SK-N-SH (cell line): ENCODE results near the gene SNX21.

Experiments
- NFIC ChIP-seq: IDR thresholded peaks from 2 replicates; pipeline ENCODE4 v1.4.0; 2012; ENCODE audit warnings: borderline replicate concordance
- POLR2AphosphoS5 ChIP-seq: IDR thresholded peaks from 2 replicates; pipeline ENCODE4 v1.6.1; 2012; ENCODE audit warnings: low read depth, low read length
- RFX5 ChIP-seq: IDR thresholded peaks from 2 replicates; pipeline ENCODE4 v1.6.1; 2012; ENCODE audit warnings: mild to moderate bottlenecking, improper control_type of control experiment, low read length
- TEAD4 ChIP-seq: IDR thresholded peaks from 2 replicates; pipeline ENCODE4 v1.4.0; 2012; ENCODE audit warnings: mild to moderate bottlenecking, borderline replicate concordance; ENCODE audit not compliant: insufficient read depth
- YY1 ChIP-seq: IDR thresholded peaks from 2 replicates; pipeline ENCODE4 v1.4.0; 2012; ENCODE audit warnings: low read depth, mild to moderate bottlenecking
- TF ChIP-seq, protein P1 (sequence below): fragments of 200-600 bp; sonication (generic); IDR thresholded peaks from 2 replicates; pipeline ENCODE4 v1.6.1; 2017; ENCODE audit warnings: antibody characterized with exemption, mild to moderate bottlenecking, moderate library complexity

DNA sequence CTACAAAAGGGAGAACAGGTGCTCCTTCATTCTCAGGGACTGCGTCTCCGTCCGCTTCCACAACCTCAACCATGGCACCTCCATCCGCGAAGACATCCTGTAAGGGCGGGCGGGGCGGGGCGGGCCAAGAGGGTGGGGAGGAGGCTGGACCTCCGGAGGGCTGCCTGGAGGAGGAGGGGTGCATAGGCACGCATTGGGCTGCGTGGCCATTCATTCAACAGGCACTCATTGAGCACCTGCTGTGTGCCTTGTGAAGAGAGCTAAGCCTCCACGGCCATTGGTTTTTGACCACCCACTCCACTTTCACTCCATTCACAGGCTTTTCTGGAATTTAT lies 24.2 kb downstream of the SNX21 start:
- TF ChIP-seq TEAD4 (no peak), NFIC (no peak), YY1 (no peak), POLR2AphosphoS5 (no peak), RFX5 (no peak)
- TF ChIP-seq, protein P1, sequence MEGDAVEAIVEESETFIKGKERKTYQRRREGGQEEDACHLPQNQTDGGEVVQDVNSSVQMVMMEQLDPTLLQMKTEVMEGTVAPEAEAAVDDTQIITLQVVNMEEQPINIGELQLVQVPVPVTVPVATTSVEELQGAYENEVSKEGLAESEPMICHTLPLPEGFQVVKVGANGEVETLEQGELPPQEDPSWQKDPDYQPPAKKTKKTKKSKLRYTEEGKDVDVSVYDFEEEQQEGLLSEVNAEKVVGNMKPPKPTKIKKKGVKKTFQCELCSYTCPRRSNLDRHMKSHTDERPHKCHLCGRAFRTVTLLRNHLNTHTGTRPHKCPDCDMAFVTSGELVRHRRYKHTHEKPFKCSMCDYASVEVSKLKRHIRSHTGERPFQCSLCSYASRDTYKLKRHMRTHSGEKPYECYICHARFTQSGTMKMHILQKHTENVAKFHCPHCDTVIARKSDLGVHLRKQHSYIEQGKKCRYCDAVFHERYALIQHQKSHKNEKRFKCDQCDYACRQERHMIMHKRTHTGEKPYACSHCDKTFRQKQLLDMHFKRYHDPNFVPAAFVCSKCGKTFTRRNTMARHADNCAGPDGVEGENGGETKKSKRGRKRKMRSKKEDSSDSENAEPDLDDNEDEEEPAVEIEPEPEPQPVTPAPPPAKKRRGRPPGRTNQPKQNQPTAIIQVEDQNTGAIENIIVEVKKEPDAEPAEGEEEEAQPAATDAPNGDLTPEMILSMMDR = no peak
